Activated T-cell treated with anti-CD3 and anti-CD28 coated beads for 24 hours (primary cell): ENCODE results near the gene NEK7.
"Not testable (repeated sequence)": the region's sequence is repeated elsewhere in the genome, so short reads cannot be mapped to it uniquely, and the experiment has no call there.

Experiments
- DNase-seq: peaks from one replicate; pipeline ENCODE4 v3.0.0-alpha.2; 2020; ENCODE audit warnings: low read depth

The NEK7 gene

DNA sequence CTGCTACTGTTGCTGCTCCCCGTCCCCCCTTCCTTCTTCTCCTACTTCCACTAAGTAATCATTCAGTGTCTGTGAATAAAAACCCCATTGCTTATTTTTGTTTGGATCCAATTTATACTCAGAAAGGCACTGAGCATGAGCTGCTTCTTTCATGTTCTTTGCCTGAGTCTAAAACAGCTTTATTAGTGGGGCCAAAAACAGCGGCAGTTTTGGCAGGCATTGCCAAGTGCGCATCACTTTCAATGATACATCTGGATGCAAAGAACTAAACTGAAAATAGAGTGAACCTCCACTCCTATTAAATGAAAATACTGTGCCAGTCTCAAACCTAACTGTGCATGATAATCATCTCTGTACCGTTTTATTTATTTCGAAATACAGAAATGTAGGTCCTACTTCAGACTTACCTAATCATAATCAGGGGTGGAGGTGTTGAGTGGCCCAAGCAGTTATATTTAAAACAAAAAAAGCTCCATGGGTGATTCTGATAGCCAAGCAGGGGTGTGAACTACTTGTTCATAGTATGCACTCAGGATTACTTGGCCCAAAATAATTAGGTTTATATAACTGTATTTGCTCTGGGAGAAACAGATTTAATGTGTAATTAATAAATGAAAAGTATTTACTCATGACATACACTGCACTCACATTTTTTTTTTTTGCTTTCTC, 48.4 kb downstream of the NEK7 start:
- DNase-seq, result no peak

- no peak for DNase-seq
Measured at GRCh38 chr1:198206292-198206691, 49.5 kb downstream of the NEK7 start.

DNA sequence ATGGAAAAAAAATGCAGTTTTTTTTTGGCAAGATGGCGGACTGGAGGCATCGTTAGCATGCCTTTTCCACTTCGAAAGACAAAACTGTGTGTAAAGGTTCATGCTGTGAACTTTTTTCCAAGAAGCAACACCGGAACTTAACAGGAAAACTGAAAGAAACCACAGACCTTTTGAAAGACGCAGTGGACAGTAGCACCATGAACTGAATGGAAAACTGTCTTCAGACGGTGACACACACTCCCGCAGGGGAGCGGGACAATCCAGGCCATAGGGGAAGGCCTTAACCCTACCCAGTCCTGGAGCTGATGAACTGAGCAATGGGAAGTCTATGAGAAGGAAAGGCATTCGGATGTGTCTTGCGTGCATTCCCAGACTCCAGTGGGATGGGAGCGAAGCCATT, 54.9 kb downstream of the NEK7 start:
- DNase-seq, result no peak

GRCh38 chr1:198212126-198212525, 55.3 kb downstream of the NEK7 start:
- no peak for DNase-seq

GRCh38 chr1:198212675-198213074, 55.9 kb downstream of the NEK7 start:
- no peak for DNase-seq

- no peak for DNase-seq
Measured at GRCh38 chr1:198214924-198215323, 58.1 kb downstream of the NEK7 start.

- no peak for DNase-seq
Measured at GRCh38 chr1:198220428-198220827, 63.6 kb downstream of the NEK7 start.

DNA sequence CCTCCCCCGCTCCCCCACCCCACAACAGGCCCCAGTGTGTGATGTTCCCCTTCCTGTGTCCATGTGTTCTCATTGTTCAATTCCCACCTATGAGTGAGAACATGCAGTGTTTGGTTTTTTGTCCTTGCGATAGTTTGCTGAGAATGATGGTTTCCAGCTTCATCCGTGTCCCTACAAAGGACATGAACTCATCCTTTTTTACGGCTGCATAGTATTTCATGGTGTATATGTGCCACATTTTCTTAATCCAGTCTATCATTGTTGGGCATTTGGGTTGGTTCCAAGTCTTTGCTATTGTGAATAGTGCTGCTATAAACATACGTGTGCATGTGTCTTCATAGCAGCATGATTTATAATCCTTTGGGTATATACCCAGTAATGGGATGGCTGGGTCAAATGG, 70.2 kb downstream of the NEK7 start:
- not testable (repeated sequence) for DNase-seq

- not testable (repeated sequence) for DNase-seq
Measured at GRCh38 chr1:198227454-198227853, 70.7 kb downstream of the NEK7 start.

DNA sequence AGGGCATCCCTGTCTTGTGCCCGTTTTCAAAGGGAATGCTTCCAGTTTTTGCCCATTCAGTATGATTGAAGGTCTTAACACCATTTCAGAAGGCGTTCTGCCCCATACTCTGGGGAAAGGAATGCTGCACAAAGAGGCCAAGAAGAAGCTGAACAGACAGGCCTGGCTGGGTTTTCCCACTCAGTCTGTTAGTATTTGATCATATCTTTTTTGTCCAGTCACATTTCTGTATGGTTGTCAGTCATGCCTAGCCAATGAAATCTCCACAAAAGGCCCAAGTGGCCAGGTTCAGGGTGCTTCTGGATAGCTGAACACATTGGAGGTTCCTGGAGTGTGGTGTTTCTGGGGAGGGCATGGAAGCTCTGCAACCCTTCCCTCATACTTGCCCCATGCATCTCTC, 72.1 kb downstream of the NEK7 start:
- no peak for DNase-seq

DNA sequence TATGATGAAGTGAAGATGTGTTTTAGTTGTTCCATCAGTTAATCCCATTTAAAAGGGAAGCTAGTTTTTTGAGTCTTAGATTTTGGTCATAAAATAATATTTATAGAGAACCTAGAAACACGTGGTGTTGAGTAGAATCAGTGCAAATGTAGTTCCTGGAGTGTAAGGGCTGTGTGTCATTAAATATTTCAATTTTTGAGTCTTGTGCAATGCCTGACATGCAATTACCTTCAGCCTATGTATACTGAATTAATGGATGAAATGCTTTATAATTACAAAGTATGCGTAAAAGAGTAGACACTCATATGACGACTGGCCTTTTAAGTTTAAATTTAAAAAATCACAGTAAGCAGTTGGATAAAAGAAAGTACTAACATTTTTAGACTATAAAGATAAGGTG, 75.0 kb downstream of the NEK7 start:
- DNase-seq, result no peak

DNA sequence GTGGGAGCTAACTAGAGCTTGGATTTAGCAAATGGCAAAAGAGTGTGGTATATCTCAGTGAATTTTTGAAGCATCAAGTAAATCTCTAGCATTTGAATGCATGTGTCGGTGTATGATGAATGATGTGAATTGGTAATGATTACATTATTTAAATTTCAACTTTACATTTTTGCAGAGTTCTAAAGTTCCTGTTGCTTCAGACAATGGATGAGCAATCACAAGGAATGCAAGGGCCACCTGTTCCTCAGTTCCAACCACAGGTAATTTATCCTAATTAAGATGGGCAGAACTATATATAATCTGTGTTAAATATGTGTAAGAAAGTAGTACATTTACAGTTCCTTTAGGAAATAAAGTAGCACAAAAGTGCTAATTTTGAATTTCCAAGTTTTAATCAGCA, 75.6 kb downstream of the NEK7 start:
- DNase-seq, result no peak

GRCh38 chr1:198232940-198233675, 76.3 kb downstream of the NEK7 start:
- DNase-seq, result no peak

GRCh38 chr1:198234520-198235251, 77.9 kb downstream of the NEK7 start:
- DNase-seq, result no peak

- no peak for DNase-seq
Measured at GRCh38 chr1:198238121-198238520, 81.3 kb downstream of the NEK7 start.

GRCh38 chr1:198241553-198241952, 84.8 kb downstream of the NEK7 start:
- no peak for DNase-seq

GRCh38 chr1:198244772-198245171, 88.0 kb downstream of the NEK7 start:
- no peak for DNase-seq

- no peak for DNase-seq
Measured at GRCh38 chr1:198245379-198245778, 88.6 kb downstream of the NEK7 start.

- DNase-seq, result no peak
Measured at GRCh38 chr1:198246337-198246736, 89.5 kb downstream of the NEK7 start.

DNA sequence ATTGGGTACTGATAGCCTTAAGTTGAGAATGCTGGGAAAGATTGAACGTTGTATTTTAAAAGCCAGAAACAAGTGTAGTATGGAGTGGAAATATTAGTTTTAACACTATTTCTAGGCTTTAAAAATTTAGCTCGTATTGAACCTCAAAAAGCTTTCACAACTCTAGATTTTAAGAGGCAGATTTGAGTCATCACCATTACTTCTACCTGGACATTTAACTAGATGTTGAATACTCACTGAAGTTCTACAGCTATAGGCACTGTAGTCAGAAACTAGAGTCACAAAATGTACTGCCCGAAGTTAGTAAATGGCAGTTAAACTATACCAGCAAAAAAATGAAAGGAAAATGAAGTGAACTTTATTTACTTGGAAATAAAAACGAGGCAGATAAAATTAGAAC, 96.5 kb downstream of the NEK7 start:
- DNase-seq, result no peak

GRCh38 chr1:198253668-198254067, 96.9 kb downstream of the NEK7 start:
- DNase-seq, result no peak

- no peak for DNase-seq
Measured at GRCh38 chr1:198254521-198254920, 97.7 kb downstream of the NEK7 start.

DNA sequence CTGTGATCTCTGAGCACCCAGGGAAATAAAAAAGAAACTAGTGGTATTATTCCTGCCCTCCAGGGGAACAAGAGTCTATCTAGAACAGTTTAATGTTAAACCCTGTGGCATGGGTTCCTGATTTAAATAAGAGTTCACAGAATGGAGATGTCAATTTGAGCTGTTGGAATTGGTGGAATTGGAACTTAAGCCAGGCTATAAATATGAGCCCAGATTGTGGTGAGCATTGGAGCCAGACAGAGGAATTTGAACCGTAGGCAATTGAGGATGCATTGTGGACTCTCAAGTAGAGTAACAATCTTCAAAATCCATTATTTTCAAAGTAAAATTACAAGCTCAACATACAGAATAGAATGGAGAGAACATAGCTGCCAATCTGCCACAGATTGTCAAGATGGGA, 98.2 kb downstream of the NEK7 start:
- DNase-seq, result no peak
